PFSK-1 (cell line): ENCODE data around the gene HMGN2.

Experiments
- POLR2AphosphoS5 ChIP-seq: IDR thresholded peaks from 2 replicates; pipeline ENCODE4 v1.6.1; 2012; ENCODE audit warnings: low read depth, mild to moderate bottlenecking, control low read depth, low read length, moderate library complexity
- REST ChIP-seq, 2 experiments: IDR thresholded peaks; 2 replicates each; pipeline versions ENCODE4 v1.6.1 to v1.8.0; 2011 to 2012; ENCODE audit warnings: low read depth in 2 of 2, low read length in 2 of 2, control low read depth in 1 of 2, inconsistent platforms in 1 of 2, mild to moderate bottlenecking in 1 of 2, moderate library complexity in 1 of 2; ENCODE audit not compliant: insufficient read depth in 1 of 2
- TAF1 ChIP-seq: IDR thresholded peaks from 2 replicates; pipeline ENCODE4 v1.6.1; 2012; ENCODE audit warnings: low read length, control low read depth, borderline replicate concordance; ENCODE audit not compliant: insufficient read depth

- no peak for TF ChIP-seq POLR2AphosphoS5
- TF ChIP-seq REST (IDR thresholded peaks at IDR 0.05; ENCODE audit: insufficient read depth in 1 of 2, low read depth in 2 of 2, low read length in 2 of 2) = no peak
- TF ChIP-seq TAF1 = no peak
Observed at GRCh38 chr1:26472901-26473845, 933 bp downstream of the HMGN2 start.
